HL-60 (cell line): ENCODE results near the gene PLAGL1.

ENCODE experiments used
- DNase-seq, 2 experiments: peaks; one replicate each; pipeline ENCODE4 v3.0.0-alpha.2; 2010 to 2020; ENCODE audit warnings: low read depth in 1 of 2, low spot score in 1 of 2
- H3K27ac ChIP-seq: fragments of 250-450 bp; sonication (Bioruptor Pico); replicated peaks from 2 replicates; pipeline ENCODE4 v1.5.1; 2020; ENCODE audit warnings: mild to moderate bottlenecking, moderate library complexity
- H3K27me3 ChIP-seq: fragments of 250-450 bp; sonication (Bioruptor Pico); 2 replicates; pipeline ENCODE4 v1.5.1; 2021; ENCODE audit warnings: mild to moderate bottlenecking, moderate library complexity; ENCODE audit not compliant: insufficient read depth, poor library complexity, severe bottlenecking
- H3K4me3 ChIP-seq: replicated peaks from 2 replicates; pipeline ENCODE4 v1.5.1; 2011; ENCODE audit warnings: mild to moderate bottlenecking, control low read depth, low read length; ENCODE audit not compliant: insufficient read depth
- CTCF ChIP-seq: IDR thresholded peaks from one replicate; pipeline ENCODE4 v1.5.1; 2011; ENCODE audit warnings: low read length, control low read depth, inconsistent platforms; ENCODE audit not compliant: insufficient read depth
- GABPA ChIP-seq: IDR thresholded peaks from 2 replicates; pipeline ENCODE4 v1.6.1; 2012; ENCODE audit warnings: low read depth
- POLR2AphosphoS5 ChIP-seq: IDR thresholded peaks from 2 replicates; pipeline ENCODE4 v1.6.1; 2012; ENCODE audit warnings: low read depth
- REST ChIP-seq: IDR thresholded peaks from 2 replicates; pipeline ENCODE4 v1.6.1; 2012; ENCODE audit warnings: low read depth; ENCODE audit not compliant: insufficient replicate concordance
- SPI1 ChIP-seq: IDR thresholded peaks from 2 replicates; pipeline ENCODE4 v1.6.1; 2012; ENCODE audit warnings: low read depth, mild to moderate bottlenecking, borderline replicate concordance

Gene PLAGL1

GRCh38 chr6:144019929-144020328, 11.9 kb upstream of the PLAGL1 start:
- H3K27ac ChIP-seq: no peak overlapping the region
- H3K27me3 ChIP-seq: no peaks in the 10 kb centered on the region
- H3K4me3 ChIP-seq: no peak overlapping the region
- no peak for TF ChIP-seq GABPA
- peak; percentile 78 for TF ChIP-seq REST
- TF ChIP-seq SPI1: peak; percentile 89
- peak in 1 of 2 experiments; percentile 52 for DNase-seq

GRCh38 chr6:144017166-144018094, 9.4 kb upstream of the PLAGL1 start:
- Histone ChIP-seq H3K27ac (no peak overlapping the region), H3K4me3 (no peak overlapping the region), H3K27me3 (no peaks in the 10 kb centered on the region)
- no peak for DNase-seq
- TF ChIP-seq SPI1 (no peak), CTCF (no peak), GABPA (no peak), POLR2AphosphoS5 (no peak), REST (no peak)

- TF ChIP-seq CTCF (peak; percentile 86), REST (no peak)
- H3K27ac ChIP-seq: no peak overlapping the region
- no peaks in the 10 kb centered on the region for H3K27me3 ChIP-seq
- DNase-seq: peak in 1 of 2 experiments; percentile 69
- no peak overlapping the region for H3K4me3 ChIP-seq
Measured at GRCh38 chr6:144013486-144013909, 5.4 kb upstream of the PLAGL1 start.
